Body of pancreas (tissue), 4 donors: ENCODE data around the gene ESRRG.

Experiments used
- CTCF ChIP-seq, 7 experiments: fragments of 450-650 bp in 4 of 7; fragments of 200-600 bp in 3 of 7; sonication (generic) in 3 of 7; IDR thresholded peaks; one replicate each; pipeline ENCODE4 v1.5.1; 2016 to 2019; ENCODE audit warnings: antibody characterized with exemption in 7 of 7
- POLR2A ChIP-seq, 3 donors: fragments of 450-650 bp; IDR thresholded peaks; one replicate each; pipeline ENCODE4 v1.6.1; 2016; ENCODE audit warnings: antibody characterized with exemption in 3 of 3, mild to moderate bottlenecking in 2 of 3

GRCh38 chr1:216666441-216666840, 56.8 kb downstream of the ESRRG start:
- TF ChIP-seq POLR2A (IDR thresholded peaks at IDR 0.05) (no peak), CTCF (IDR thresholded peaks at IDR 0.05) (no peak)
